ENCODE data around the gene CAMSAP2. TPM values are rescaled to one million over a fixed set of nuclear protein-coding genes. Genes with fewer than 3 reads are reported as not detected.
"Not testable (repeated sequence)": the region's sequence is repeated elsewhere in the genome, so short reads cannot be mapped to it uniquely, and the experiment has no call there.

The CAMSAP2 gene
- polyA plus RNA-seq, 1 donor (not counting 4 experiments of a cell fraction or from before 2014, with no cell fraction given) = 47.8 TPM

GRCh38 chr1:200811704-200812103 lies 73.0 kb downstream of the CAMSAP2 start:
- peaks cover 3% of the 10 kb centered on the region for H4K20me1 ChIP-seq (ENCODE audit: control insufficient read depth, extremely low read depth, insufficient read depth, low read length)
- peaks cover 17 to 37% of the 10 kb centered on the region in 2 experiments for H3K36me3 ChIP-seq (ENCODE audit: control insufficient read depth in 2 of 2, extremely low read depth in 1 of 2, insufficient read depth in 2 of 2, low read length in 2 of 2)
- H3K27me3 ChIP-seq (ENCODE audit: control insufficient read depth, extremely low read depth, insufficient read depth, low read length) = no peaks in the 10 kb centered on the region
- no peak for TF ChIP-seq EZH2 (IDR thresholded peaks at IDR 0.05; ENCODE audit: low read length)
- TF ChIP-seq, protein P1, sequence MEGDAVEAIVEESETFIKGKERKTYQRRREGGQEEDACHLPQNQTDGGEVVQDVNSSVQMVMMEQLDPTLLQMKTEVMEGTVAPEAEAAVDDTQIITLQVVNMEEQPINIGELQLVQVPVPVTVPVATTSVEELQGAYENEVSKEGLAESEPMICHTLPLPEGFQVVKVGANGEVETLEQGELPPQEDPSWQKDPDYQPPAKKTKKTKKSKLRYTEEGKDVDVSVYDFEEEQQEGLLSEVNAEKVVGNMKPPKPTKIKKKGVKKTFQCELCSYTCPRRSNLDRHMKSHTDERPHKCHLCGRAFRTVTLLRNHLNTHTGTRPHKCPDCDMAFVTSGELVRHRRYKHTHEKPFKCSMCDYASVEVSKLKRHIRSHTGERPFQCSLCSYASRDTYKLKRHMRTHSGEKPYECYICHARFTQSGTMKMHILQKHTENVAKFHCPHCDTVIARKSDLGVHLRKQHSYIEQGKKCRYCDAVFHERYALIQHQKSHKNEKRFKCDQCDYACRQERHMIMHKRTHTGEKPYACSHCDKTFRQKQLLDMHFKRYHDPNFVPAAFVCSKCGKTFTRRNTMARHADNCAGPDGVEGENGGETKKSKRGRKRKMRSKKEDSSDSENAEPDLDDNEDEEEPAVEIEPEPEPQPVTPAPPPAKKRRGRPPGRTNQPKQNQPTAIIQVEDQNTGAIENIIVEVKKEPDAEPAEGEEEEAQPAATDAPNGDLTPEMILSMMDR (optimal IDR thresholded peaks at IDR 0.05 in 1 of 3, IDR thresholded peaks at IDR 0.05 in 1 of 3, conservative IDR thresholded peaks at IDR 0.05 in 1 of 3; ENCODE audit: extremely low read depth in 1 of 3, insufficient read depth in 2 of 3, low read length in 3 of 3) = no peak
- H3K79me2 ChIP-seq (ENCODE audit: control insufficient read depth, insufficient read depth, low read length) = peaks cover 55% of the 10 kb centered on the region
- no peaks in the 10 kb centered on the region for H3K9me3 ChIP-seq (ENCODE audit: control insufficient read depth, low read depth, low read length)
- no peak for FAIRE-seq
- no peak overlapping the region for H3K27ac ChIP-seq (ENCODE audit: control insufficient read depth, insufficient read depth, low read length)
- H3K4me2 ChIP-seq (ENCODE audit: control insufficient read depth, extremely low read depth, insufficient read depth, low read depth, low read length) = no peak overlapping the region
- DNase-seq (ENCODE audit: low read depth, low spot score) = no peak
- no peak overlapping the region for H2AFZ ChIP-seq (ENCODE audit: control insufficient read depth, low read length)
- dilution Hi-C loops (cut with MboI; ENCODE audit: extremely low pct_ligation_motif_present, low sequenced_read_pairs) = no loop called here
- H3K4me1 ChIP-seq (ENCODE audit: control insufficient read depth, extremely low read depth, insufficient read depth, low read length) = peaks cover 10% of the 10 kb centered on the region
- H3K9ac ChIP-seq (ENCODE audit: control insufficient read depth, extremely low read depth, insufficient read depth, low read length) = no peak overlapping the region
- no peaks in the 10 kb centered on the region for H3K9me1 ChIP-seq (ENCODE audit: control insufficient read depth, extremely low read depth, insufficient read depth, low read length)
- no peak overlapping the region for H3K4me3 ChIP-seq (ENCODE audit: control insufficient read depth in 2 of 3, extremely low read depth in 1 of 3, insufficient read depth in 2 of 3, low read depth in 1 of 3, low read length in 3 of 3)

GRCh38 chr1:200816624-200817224 lies 78.0 kb downstream of the CAMSAP2 start:
- Histone ChIP-seq H3K36me3 (ENCODE audit: control insufficient read depth in 2 of 2, extremely low read depth in 1 of 2, insufficient read depth in 2 of 2, low read length in 2 of 2) (peaks cover 3 to 22% of the 10 kb centered on the region in 2 experiments), H3K79me2 (ENCODE audit: control insufficient read depth, insufficient read depth, low read length) (peaks cover 52% of the 10 kb centered on the region)
- H4K20me1 ChIP-seq (ENCODE audit: control insufficient read depth, extremely low read depth, insufficient read depth, low read length); H2AFZ ChIP-seq (ENCODE audit: control insufficient read depth, low read length); H3K9me3 ChIP-seq (ENCODE audit: control insufficient read depth, low read depth, low read length); dilution Hi-C loops (cut with MboI; ENCODE audit: extremely low pct_ligation_motif_present, low sequenced_read_pairs); H3K4me2 ChIP-seq (ENCODE audit: control insufficient read depth, extremely low read depth, insufficient read depth, low read depth, low read length); H3K4me3 ChIP-seq (ENCODE audit: control insufficient read depth in 2 of 3, extremely low read depth in 1 of 3, insufficient read depth in 2 of 3, low read depth in 1 of 3, low read length in 3 of 3); H3K4me1 ChIP-seq (ENCODE audit: control insufficient read depth, extremely low read depth, insufficient read depth, low read length); H3K27me3 ChIP-seq (ENCODE audit: control insufficient read depth, extremely low read depth, insufficient read depth, low read length); H3K27ac ChIP-seq (ENCODE audit: control insufficient read depth, insufficient read depth, low read length); H3K9me1 ChIP-seq (ENCODE audit: control insufficient read depth, extremely low read depth, insufficient read depth, low read length); H3K9ac ChIP-seq (ENCODE audit: control insufficient read depth, extremely low read depth, insufficient read depth, low read length); DNase-seq (ENCODE audit: low read depth, low spot score); FAIRE-seq: not testable (repeated sequence)

GRCh38 chr1:200818248-200818647 lies 79.6 kb downstream of the CAMSAP2 start:
- DNase-seq (ENCODE audit: low read depth, low spot score) (no peak), FAIRE-seq (no peak)
- no peak overlapping the region for H3K9ac ChIP-seq (ENCODE audit: control insufficient read depth, extremely low read depth, insufficient read depth, low read length)
- H3K4me3 ChIP-seq (ENCODE audit: control insufficient read depth in 2 of 3, extremely low read depth in 1 of 3, insufficient read depth in 2 of 3, low read depth in 1 of 3, low read length in 3 of 3) = no peak overlapping the region
- H3K9me3 ChIP-seq (ENCODE audit: control insufficient read depth, low read depth, low read length) = no peaks in the 10 kb centered on the region
- no peaks in the 10 kb centered on the region for H3K9me1 ChIP-seq (ENCODE audit: control insufficient read depth, extremely low read depth, insufficient read depth, low read length)
- no peak overlapping the region for H3K27ac ChIP-seq (ENCODE audit: control insufficient read depth, insufficient read depth, low read length)
- dilution Hi-C loops (cut with MboI; ENCODE audit: extremely low pct_ligation_motif_present, low sequenced_read_pairs) = no loop called here
- peaks cover 3% of the 10 kb centered on the region for H4K20me1 ChIP-seq (ENCODE audit: control insufficient read depth, extremely low read depth, insufficient read depth, low read length)
- H2AFZ ChIP-seq (ENCODE audit: control insufficient read depth, low read length) = no peak overlapping the region
- peaks cover 2 to 11% of the 10 kb centered on the region in 2 experiments for H3K36me3 ChIP-seq (ENCODE audit: control insufficient read depth in 2 of 2, extremely low read depth in 1 of 2, insufficient read depth in 2 of 2, low read length in 2 of 2)
- H3K79me2 ChIP-seq (ENCODE audit: control insufficient read depth, insufficient read depth, low read length) = peaks cover 48% of the 10 kb centered on the region
- H3K4me1 ChIP-seq (ENCODE audit: control insufficient read depth, extremely low read depth, insufficient read depth, low read length) = no peaks in the 10 kb centered on the region
- H3K27me3 ChIP-seq (ENCODE audit: control insufficient read depth, extremely low read depth, insufficient read depth, low read length) = no peaks in the 10 kb centered on the region
- TF ChIP-seq, protein P1 (optimal IDR thresholded peaks at IDR 0.05 in 1 of 3, IDR thresholded peaks at IDR 0.05 in 1 of 3, conservative IDR thresholded peaks at IDR 0.05 in 1 of 3; ENCODE audit: extremely low read depth in 1 of 3, insufficient read depth in 2 of 3, low read length in 3 of 3) = no peak
- no peak for TF ChIP-seq EZH2 (IDR thresholded peaks at IDR 0.05; ENCODE audit: low read length)
- no peak overlapping the region for H3K4me2 ChIP-seq (ENCODE audit: control insufficient read depth, extremely low read depth, insufficient read depth, low read depth, low read length)

Data from keratinocyte (primary cell).